HG03521 (cell line): ENCODE data around the gene MYO5C.
"Not testable (repeated sequence)": the region's sequence is repeated elsewhere in the genome, so short reads cannot be mapped to it uniquely, and the experiment has no call there.

Source experiments
- ATAC-seq: cut with Tn5 transposase; IDR thresholded peaks from one replicate; pipeline ENCODE4 v1.9.1; 2021; ENCODE audit warnings: mild to moderate bottlenecking, moderate library complexity; ENCODE audit not compliant: unreplicated experiment

Gene MYO5C

GRCh38 chr15:52309154-52309548 is 13.5 kb upstream of the MYO5C start:
- peak; percentile 35 for ATAC-seq

GRCh38 chr15:52308446-52309153 is 13.0 kb upstream of the MYO5C start:
- ATAC-seq: peak; percentile 60

GRCh38 chr15:52307847-52308246 is 12.2 kb upstream of the MYO5C start:
- ATAC-seq: no peak

- ATAC-seq: no peak
Measured at GRCh38 chr15:52306270-52306669, 10.7 kb upstream of the MYO5C start.

GRCh38 chr15:52303093-52303772 is 7.6 kb upstream of the MYO5C start:
- no peak for ATAC-seq

GRCh38 chr15:52301265-52301847 is 5.8 kb upstream of the MYO5C start:
- ATAC-seq: no peak

- no peak for ATAC-seq
Measured at GRCh38 chr15:52294881-52295420, 653 bp downstream of the MYO5C start.

- no peak for ATAC-seq
Measured at GRCh38 chr15:52292780-52293392, 2.7 kb downstream of the MYO5C start.

- no peak for ATAC-seq
Measured at GRCh38 chr15:52291204-52291603, 4.4 kb downstream of the MYO5C start.

- ATAC-seq: no peak
Measured at GRCh38 chr15:52290800-52291199, 4.8 kb downstream of the MYO5C start.

- no peak for ATAC-seq
Measured at GRCh38 chr15:52290329-52290728, 5.3 kb downstream of the MYO5C start.

GRCh38 chr15:52289629-52290081 is 5.9 kb downstream of the MYO5C start:
- ATAC-seq: no peak

- no peak for ATAC-seq
Measured at GRCh38 chr15:52288986-52289385, 6.6 kb downstream of the MYO5C start.

GRCh38 chr15:52288051-52288942 is 7.3 kb downstream of the MYO5C start:
- ATAC-seq: no peak

GRCh38 chr15:52287114-52287513 is 8.5 kb downstream of the MYO5C start:
- ATAC-seq: no peak

- not testable (repeated sequence) for ATAC-seq
Measured at GRCh38 chr15:52285941-52286340, 9.7 kb downstream of the MYO5C start.

GRCh38 chr15:52284164-52284563 is 11.4 kb downstream of the MYO5C start:
- no peak for ATAC-seq

- ATAC-seq: no peak
Measured at GRCh38 chr15:52283281-52283680, 12.3 kb downstream of the MYO5C start.

GRCh38 chr15:52282418-52282817 is 13.2 kb downstream of the MYO5C start:
- ATAC-seq: no peak
